Mesenchymal stem cell (in vitro differentiated cells and primary cell): ENCODE results near the gene USP46.

Experiments
- DNase-seq: peaks from one replicate; pipeline ENCODE4 v3.0.0-alpha.2; 2013
- H2AFZ ChIP-seq: one replicate; pipeline ENCODE4 v1.6.1; 2013; ENCODE audit warnings: low read depth, mild to moderate bottlenecking, control low read depth, inconsistent platforms, low read length, moderate library complexity
- H2AK5ac ChIP-seq: 2 replicates; pipeline ENCODE4 v1.6.1; 2013; ENCODE audit warnings: low read length, moderate library complexity, mild to moderate bottlenecking, inconsistent platforms; ENCODE audit not compliant: severe bottlenecking
- H2BK120ac ChIP-seq: one replicate; pipeline ENCODE4 v1.6.1; 2013; ENCODE audit warnings: low read depth, mild to moderate bottlenecking, inconsistent platforms, low read length, moderate library complexity
- H2BK12ac ChIP-seq, 2 experiments: one replicate each; pipeline ENCODE4 v1.6.1; 2013; ENCODE audit warnings: inconsistent platforms in 2 of 2, low read length in 2 of 2, mild to moderate bottlenecking in 2 of 2, moderate library complexity in 2 of 2, control low read depth in 1 of 2
- H2BK15ac ChIP-seq: one replicate; pipeline ENCODE4 v1.6.1; 2013; ENCODE audit warnings: mild to moderate bottlenecking, low read depth, inconsistent platforms; ENCODE audit not compliant: poor library complexity, severe bottlenecking
- H2BK5ac ChIP-seq: 2 replicates; pipeline ENCODE4 v1.6.1; 2013; ENCODE audit warnings: low read depth, mild to moderate bottlenecking, low read length, control low read depth, inconsistent platforms; ENCODE audit not compliant: poor library complexity, severe bottlenecking
- H3K14ac ChIP-seq, 2 experiments: one replicate each; pipeline ENCODE4 v1.6.1; 2013; ENCODE audit warnings: inconsistent platforms in 2 of 2, low read length in 2 of 2, control low read depth in 1 of 2, mild to moderate bottlenecking in 1 of 2, moderate library complexity in 1 of 2
- H3K18ac ChIP-seq, 2 experiments: one replicate each; pipeline ENCODE4 v1.6.1; 2013; ENCODE audit warnings: inconsistent platforms in 2 of 2, low read length in 2 of 2, control low read depth in 1 of 2, low read depth in 1 of 2, mild to moderate bottlenecking in 1 of 2
- H3K23ac ChIP-seq, 2 experiments: one replicate each; pipeline ENCODE4 v1.6.1; 2013; ENCODE audit warnings: inconsistent platforms in 2 of 2, low read length in 2 of 2, mild to moderate bottlenecking in 2 of 2, moderate library complexity in 2 of 2, control low read depth in 1 of 2
- H3K27ac ChIP-seq: 2 replicates; pipeline ENCODE4 v1.5.1; 2013; ENCODE audit warnings: mild to moderate bottlenecking, moderate library complexity, low read length, control low read depth, inconsistent platforms; ENCODE audit not compliant: poor library complexity, severe bottlenecking
- H3K27me3 ChIP-seq, 2 experiments: 2 replicates each; pipeline versions ENCODE4 v1.6.1 to v1.7.0; 2013; ENCODE audit warnings: low read length in 2 of 2, mild to moderate bottlenecking in 2 of 2, moderate library complexity in 2 of 2, control low read depth in 1 of 2, inconsistent platforms in 1 of 2; ENCODE audit not compliant: control insufficient read depth in 1 of 2, insufficient read depth in 1 of 2
- H3K36me3 ChIP-seq, 2 experiments: 2 replicates each; pipeline versions ENCODE4 v1.6.1 to v1.7.0; 2013; ENCODE audit warnings: low read length in 2 of 2, control low read depth in 1 of 2, inconsistent platforms in 1 of 2, low read depth in 1 of 2, mild to moderate bottlenecking in 1 of 2; ENCODE audit not compliant: insufficient read depth in 2 of 2, control insufficient read depth in 1 of 2
- H3K4ac ChIP-seq, 2 experiments: one replicate each; pipeline ENCODE4 v1.6.1; 2013; ENCODE audit warnings: inconsistent platforms in 2 of 2, low read length in 2 of 2, mild to moderate bottlenecking in 2 of 2, moderate library complexity in 2 of 2, control low read depth in 1 of 2, low read depth in 1 of 2
- H3K4me1 ChIP-seq: 2 replicates; pipeline ENCODE4 v1.6.1; 2013; ENCODE audit warnings: low read depth, low read length, control low read depth; ENCODE audit not compliant: control insufficient read depth, insufficient read depth
- H3K4me2 ChIP-seq: 2 replicates; pipeline ENCODE4 v1.6.1; 2013; ENCODE audit warnings: low read length, mild to moderate bottlenecking, inconsistent platforms; ENCODE audit not compliant: poor library complexity, severe bottlenecking
- H3K4me3 ChIP-seq, 2 experiments: 2 replicates each; pipeline versions ENCODE4 v1.5.1 to v1.7.0; 2013; ENCODE audit warnings: low read length in 2 of 2, mild to moderate bottlenecking in 2 of 2, control low read depth in 1 of 2, low read depth in 1 of 2; ENCODE audit not compliant: insufficient read depth in 1 of 2
- H3K79me1 ChIP-seq: replicated peaks from 2 replicates; pipeline ENCODE4 v1.6.1; 2013; ENCODE audit warnings: mild to moderate bottlenecking, control low read depth, low read length, inconsistent platforms; ENCODE audit not compliant: poor library complexity, severe bottlenecking
- H3K9ac ChIP-seq: 2 replicates; pipeline ENCODE4 v1.7.0; 2013; ENCODE audit warnings: mild to moderate bottlenecking, low read length, moderate library complexity
- H3K9me3 ChIP-seq: 2 replicates; pipeline ENCODE4 v1.7.0; 2013; ENCODE audit warnings: mild to moderate bottlenecking, low read length; ENCODE audit not compliant: control insufficient read depth
- H4K8ac ChIP-seq: one replicate; pipeline ENCODE4 v1.6.1; 2013; ENCODE audit warnings: inconsistent platforms, mild to moderate bottlenecking, low read length, moderate library complexity
- H4K91ac ChIP-seq: one replicate; pipeline ENCODE4 v1.6.1; 2013; ENCODE audit warnings: mild to moderate bottlenecking, low read length, inconsistent platforms
- WGBS: methylation state at CpG from one replicate; pipeline ENCODE4 v1.1.7; 2013; ENCODE audit warnings: mixed read lengths; 5-methylcytosine and 5-hydroxymethylcytosine counted together

Gene USP46

DNA sequence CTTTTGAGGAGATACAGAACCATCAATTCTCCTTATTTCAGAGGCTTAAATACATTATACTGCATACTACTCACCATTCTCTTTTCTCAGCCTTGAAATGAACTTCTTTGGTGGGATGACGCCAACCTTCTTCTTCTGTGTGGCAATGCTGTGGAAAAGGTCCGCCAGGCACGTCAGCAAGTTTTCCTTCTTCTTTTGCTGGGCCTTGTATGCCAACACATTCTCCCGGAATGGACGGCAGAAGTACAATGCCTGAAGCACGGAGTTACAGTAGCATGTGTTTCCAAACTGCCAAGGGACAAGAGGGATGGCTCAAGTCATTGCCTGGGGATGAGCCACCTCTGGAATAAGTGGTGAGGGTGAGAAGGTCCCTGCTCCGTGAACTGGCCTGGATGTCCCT, 31.2 kb downstream of the USP46 start:
- 95% methylated on average over 7 of the region's 7 CpGs for WGBS

GRCh38 chr4:52625216-52625615, 33.9 kb downstream of the USP46 start:
- Histone ChIP-seq H3K18ac (no peak overlapping the region), H3K79me1 (peaks cover 22% of the 10 kb centered on the region), H3K14ac (no peak overlapping the region), H3K27me3 (no peaks in the 10 kb centered on the region), H2BK12ac (no peak overlapping the region), H2BK15ac (no peak overlapping the region), H4K8ac (no peak overlapping the region), H2BK120ac (no peak overlapping the region), H2BK5ac (no peak overlapping the region), H3K4me1 (peaks cover 2% of the 10 kb centered on the region), H3K4me3 (no peak overlapping the region), H3K23ac (no peak overlapping the region), H2AFZ (no peak overlapping the region), H3K4me2 (no peak overlapping the region), H3K27ac (no peak overlapping the region), H2AK5ac (no peak overlapping the region), H3K9me3 (no peaks in the 10 kb centered on the region), H4K91ac (no peak overlapping the region), H3K4ac (no peak overlapping the region), H3K36me3 (peaks cover 4 to 40% of the 10 kb centered on the region in 2 experiments), H3K9ac (no peak overlapping the region)
- no peak for DNase-seq
- 96% methylated on average over 1 of the region's 1 CpG for WGBS

More for the DNA sequence above, 31.2 kb downstream of the USP46 start:
- no peak overlapping the region for H2AK5ac ChIP-seq
- H2BK12ac ChIP-seq: no peak overlapping the region
- H4K91ac ChIP-seq: no peak overlapping the region
- H3K4me1 ChIP-seq: peaks cover 2% of the 10 kb centered on the region
- H3K79me1 ChIP-seq: peaks cover 19% of the 10 kb centered on the region
- no peak overlapping the region for H3K4me2 ChIP-seq
- H3K27me3 ChIP-seq: no peaks in the 10 kb centered on the region
- H2BK15ac ChIP-seq: no peak overlapping the region
- H3K4ac ChIP-seq: no peak overlapping the region
- H2AFZ ChIP-seq: no peak overlapping the region
- no peak for DNase-seq
- H3K18ac ChIP-seq: peak overlapping the region in 1 of 2 experiments; percentile 24
- H4K8ac ChIP-seq: no peak overlapping the region
- H3K23ac ChIP-seq: no peak overlapping the region
- H3K9me3 ChIP-seq: no peaks in the 10 kb centered on the region
- H2BK120ac ChIP-seq: no peak overlapping the region
- no peak overlapping the region for H3K4me3 ChIP-seq
- H3K9ac ChIP-seq: no peak overlapping the region
- H2BK5ac ChIP-seq: no peak overlapping the region
- peak overlapping the region in 1 of 2 experiments; percentile 28 for H3K14ac ChIP-seq
- H3K27ac ChIP-seq: no peak overlapping the region
- H3K36me3 ChIP-seq: peaks cover 4 to 37% of the 10 kb centered on the region in 2 experiments

- Histone ChIP-seq H3K9me3 (no peaks in the 10 kb centered on the region), H3K18ac (no peak overlapping the region), H4K91ac (no peak overlapping the region), H2BK15ac (no peak overlapping the region), H2AFZ (no peak overlapping the region), H3K27ac (no peak overlapping the region), H3K4ac (no peak overlapping the region), H3K9ac (no peak overlapping the region), H4K8ac (no peak overlapping the region), H3K79me1 (peaks cover 22% of the 10 kb centered on the region), H2BK12ac (no peak overlapping the region), H3K14ac (no peak overlapping the region), H3K36me3 (peaks cover 0 to 25% of the 10 kb centered on the region in 2 experiments), H3K4me2 (no peak overlapping the region), H2AK5ac (no peak overlapping the region), H2BK5ac (no peak overlapping the region), H3K4me1 (no peaks in the 10 kb centered on the region), H3K23ac (no peak overlapping the region), H2BK120ac (no peak overlapping the region), H3K4me3 (no peak overlapping the region), H3K27me3 (no peaks in the 10 kb centered on the region)
- 99% methylated on average over 1 of the region's 3 CpGs for WGBS
- DNase-seq: no peak
Measured at GRCh38 chr4:52622564-52622963, 36.5 kb downstream of the USP46 start.

DNA sequence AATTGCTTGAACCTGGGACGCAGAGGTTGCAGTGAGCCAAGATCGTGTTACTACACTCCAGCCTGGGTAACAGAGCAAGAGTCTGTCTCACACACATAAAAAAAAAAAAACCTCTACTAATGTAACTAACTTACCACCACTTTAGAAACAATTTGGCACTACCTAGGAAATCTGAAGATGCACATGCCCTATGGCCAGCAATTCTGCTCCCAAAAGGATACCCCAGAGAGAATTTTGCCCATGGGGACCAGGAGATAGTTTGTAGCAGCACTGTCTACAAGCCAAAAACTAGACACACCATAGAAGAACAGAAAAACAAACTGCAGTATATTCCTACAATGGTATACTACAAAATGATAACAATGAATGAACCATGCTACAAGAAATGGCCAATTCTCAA, 37.5 kb downstream of the USP46 start:
- H2AFZ ChIP-seq: no peak overlapping the region
- H3K14ac ChIP-seq: no peak overlapping the region
- no peak for DNase-seq
- no peak overlapping the region for H3K18ac ChIP-seq
- H2BK12ac ChIP-seq: no peak overlapping the region
- H4K8ac ChIP-seq: no peak overlapping the region
- H4K91ac ChIP-seq: no peak overlapping the region
- no peak overlapping the region for H2BK15ac ChIP-seq
- no peak overlapping the region for H3K27ac ChIP-seq
- H3K23ac ChIP-seq: no peak overlapping the region
- no peak overlapping the region for H3K4me3 ChIP-seq
- WGBS: 100% methylated on average over 2 of the region's 2 CpGs
- H3K4me1 ChIP-seq: no peaks in the 10 kb centered on the region
- no peak overlapping the region for H3K4ac ChIP-seq
- no peak overlapping the region for H2BK5ac ChIP-seq
- peaks cover 24% of the 10 kb centered on the region for H3K79me1 ChIP-seq
- no peaks in the 10 kb centered on the region for H3K27me3 ChIP-seq
- no peak overlapping the region for H3K4me2 ChIP-seq
- H2BK120ac ChIP-seq: no peak overlapping the region
- H3K36me3 ChIP-seq: peaks cover 0 to 21% of the 10 kb centered on the region in 2 experiments
- no peak overlapping the region for H2AK5ac ChIP-seq
- no peaks in the 10 kb centered on the region for H3K9me3 ChIP-seq
- no peak overlapping the region for H3K9ac ChIP-seq
